ENCODE measurements around the gene CCDC148.
"Not testable (repeated sequence)": the region's sequence is repeated elsewhere in the genome, so short reads cannot be mapped to it uniquely, and the experiment has no call there.

The CCDC148 gene

GRCh38 chr2:158315803-158316414, 140.6 kb downstream of the CCDC148 start:
- Histone ChIP-seq H3K4me1 (ENCODE audit: insufficient read depth, poor library complexity, severe bottlenecking) (peaks cover under 1% of the 10 kb centered on the region), H3K4me3 (ENCODE audit: severe bottlenecking) (no peak overlapping the region), H3K9me3 (ENCODE audit: severe bottlenecking) (no peaks in the 10 kb centered on the region), H3K27ac (ENCODE audit: poor library complexity, severe bottlenecking) (no peak overlapping the region), H3K27me3 (ENCODE audit: insufficient read depth, poor library complexity, severe bottlenecking) (no peaks in the 10 kb centered on the region), H3K36me3 (ENCODE audit: low read depth) (no peaks in the 10 kb centered on the region)
- ATAC-seq (ENCODE audit: low read depth) (no peak), DNase-seq (ENCODE audit: low spot score) (no peak)
- TF ChIP-seq, protein P1, sequence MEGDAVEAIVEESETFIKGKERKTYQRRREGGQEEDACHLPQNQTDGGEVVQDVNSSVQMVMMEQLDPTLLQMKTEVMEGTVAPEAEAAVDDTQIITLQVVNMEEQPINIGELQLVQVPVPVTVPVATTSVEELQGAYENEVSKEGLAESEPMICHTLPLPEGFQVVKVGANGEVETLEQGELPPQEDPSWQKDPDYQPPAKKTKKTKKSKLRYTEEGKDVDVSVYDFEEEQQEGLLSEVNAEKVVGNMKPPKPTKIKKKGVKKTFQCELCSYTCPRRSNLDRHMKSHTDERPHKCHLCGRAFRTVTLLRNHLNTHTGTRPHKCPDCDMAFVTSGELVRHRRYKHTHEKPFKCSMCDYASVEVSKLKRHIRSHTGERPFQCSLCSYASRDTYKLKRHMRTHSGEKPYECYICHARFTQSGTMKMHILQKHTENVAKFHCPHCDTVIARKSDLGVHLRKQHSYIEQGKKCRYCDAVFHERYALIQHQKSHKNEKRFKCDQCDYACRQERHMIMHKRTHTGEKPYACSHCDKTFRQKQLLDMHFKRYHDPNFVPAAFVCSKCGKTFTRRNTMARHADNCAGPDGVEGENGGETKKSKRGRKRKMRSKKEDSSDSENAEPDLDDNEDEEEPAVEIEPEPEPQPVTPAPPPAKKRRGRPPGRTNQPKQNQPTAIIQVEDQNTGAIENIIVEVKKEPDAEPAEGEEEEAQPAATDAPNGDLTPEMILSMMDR (IDR thresholded peaks at IDR 0.05; ENCODE audit: poor library complexity, severe bottlenecking): no peak

- no peaks in the 10 kb centered on the region for H3K4me1 ChIP-seq (ENCODE audit: insufficient read depth, poor library complexity, severe bottlenecking)
- no peak overlapping the region for H3K4me3 ChIP-seq (ENCODE audit: severe bottlenecking)
- H3K36me3 ChIP-seq (ENCODE audit: low read depth): no peaks in the 10 kb centered on the region
- ATAC-seq (ENCODE audit: low read depth) (no peak), DNase-seq (ENCODE audit: low spot score) (no peak)
- no peaks in the 10 kb centered on the region for H3K9me3 ChIP-seq (ENCODE audit: severe bottlenecking)
- H3K27me3 ChIP-seq (ENCODE audit: insufficient read depth, poor library complexity, severe bottlenecking): no peaks in the 10 kb centered on the region
- H3K27ac ChIP-seq (ENCODE audit: poor library complexity, severe bottlenecking): no peak overlapping the region
- TF ChIP-seq, protein P1 (IDR thresholded peaks at IDR 0.05; ENCODE audit: poor library complexity, severe bottlenecking): no peak
Measured at GRCh38 chr2:158315000-158315399, 141.6 kb downstream of the CCDC148 start.

DNA sequence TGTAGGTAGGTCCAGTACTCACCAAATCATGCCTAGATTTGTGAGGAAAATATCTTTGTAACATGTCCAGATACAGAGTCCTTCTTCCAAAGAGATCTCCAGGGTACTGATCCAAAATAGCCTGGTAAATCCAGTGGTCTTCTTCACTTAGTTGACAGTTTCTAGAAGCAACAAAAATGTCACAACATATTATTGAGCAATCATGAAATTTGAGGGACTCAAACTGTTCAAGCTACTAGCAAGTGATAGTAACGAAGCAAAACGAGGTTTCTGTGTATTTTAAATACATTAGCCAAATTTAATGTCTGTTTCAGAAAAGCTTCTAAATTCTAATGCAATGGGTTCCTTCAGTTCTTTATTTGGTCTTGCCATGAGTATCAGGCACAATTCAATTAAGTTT, 142.8 kb downstream of the CCDC148 start:
- Histone ChIP-seq H3K9me3 (ENCODE audit: severe bottlenecking) (no peaks in the 10 kb centered on the region), H3K27ac (ENCODE audit: poor library complexity, severe bottlenecking) (no peak overlapping the region), H3K36me3 (ENCODE audit: low read depth) (no peaks in the 10 kb centered on the region), H3K4me1 (ENCODE audit: insufficient read depth, poor library complexity, severe bottlenecking) (no peaks in the 10 kb centered on the region), H3K27me3 (ENCODE audit: insufficient read depth, poor library complexity, severe bottlenecking) (no peaks in the 10 kb centered on the region), H3K4me3 (ENCODE audit: severe bottlenecking) (no peak overlapping the region)
- no peak for ATAC-seq (ENCODE audit: low read depth)
- TF ChIP-seq, protein P1 (IDR thresholded peaks at IDR 0.05; ENCODE audit: poor library complexity, severe bottlenecking): no peak
- DNase-seq (ENCODE audit: low spot score): no peak

GRCh38 chr2:158312981-158313380, 143.6 kb downstream of the CCDC148 start:
- Histone ChIP-seq H3K27me3 (ENCODE audit: insufficient read depth, poor library complexity, severe bottlenecking) (no peaks in the 10 kb centered on the region), H3K36me3 (ENCODE audit: low read depth) (no peaks in the 10 kb centered on the region), H3K4me1 (ENCODE audit: insufficient read depth, poor library complexity, severe bottlenecking) (no peaks in the 10 kb centered on the region), H3K27ac (ENCODE audit: poor library complexity, severe bottlenecking) (no peak overlapping the region), H3K4me3 (ENCODE audit: severe bottlenecking) (no peak overlapping the region), H3K9me3 (ENCODE audit: severe bottlenecking) (no peaks in the 10 kb centered on the region)
- ATAC-seq (ENCODE audit: low read depth): no peak
- TF ChIP-seq, protein P1 (IDR thresholded peaks at IDR 0.05; ENCODE audit: poor library complexity, severe bottlenecking): no peak
- no peak for DNase-seq (ENCODE audit: low spot score)

DNA sequence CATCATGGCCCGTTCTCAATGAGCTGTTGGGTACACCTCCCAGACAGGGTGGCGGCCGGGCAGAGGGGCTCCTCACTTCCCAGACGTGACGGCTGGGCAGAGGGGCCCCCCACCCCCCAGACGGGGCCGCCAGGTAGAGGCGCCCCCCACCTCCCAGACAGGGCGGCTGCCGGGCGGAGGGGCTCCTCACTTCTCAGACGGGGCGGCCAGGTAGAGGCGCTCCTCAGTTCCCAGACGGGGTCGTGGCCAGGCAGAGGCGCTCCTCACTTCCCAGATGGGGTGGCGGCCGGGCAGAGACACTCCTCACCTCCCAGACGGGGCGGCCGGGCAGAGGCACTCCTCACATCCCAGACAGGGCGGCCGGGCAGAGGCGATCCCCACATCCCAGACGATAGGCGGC, 146.1 kb downstream of the CCDC148 start:
- not testable (repeated sequence) for H3K27me3 ChIP-seq (ENCODE audit: insufficient read depth, poor library complexity, severe bottlenecking); H3K27ac ChIP-seq (ENCODE audit: poor library complexity, severe bottlenecking); H3K9me3 ChIP-seq (ENCODE audit: severe bottlenecking); DNase-seq (ENCODE audit: low spot score); H3K4me1 ChIP-seq (ENCODE audit: insufficient read depth, poor library complexity, severe bottlenecking); ATAC-seq (ENCODE audit: low read depth); H3K36me3 ChIP-seq (ENCODE audit: low read depth); H3K4me3 ChIP-seq (ENCODE audit: severe bottlenecking)
